GOT3 (cell line): ENCODE results near the gene EEF1A1.

ENCODE experiments used
- DNase-seq: peaks from one replicate; lab custom pipeline; 2025; ENCODE audit warnings: mixed read lengths; lab: John Stamatoyannopoulos, UW

Gene EEF1A1

DNA sequence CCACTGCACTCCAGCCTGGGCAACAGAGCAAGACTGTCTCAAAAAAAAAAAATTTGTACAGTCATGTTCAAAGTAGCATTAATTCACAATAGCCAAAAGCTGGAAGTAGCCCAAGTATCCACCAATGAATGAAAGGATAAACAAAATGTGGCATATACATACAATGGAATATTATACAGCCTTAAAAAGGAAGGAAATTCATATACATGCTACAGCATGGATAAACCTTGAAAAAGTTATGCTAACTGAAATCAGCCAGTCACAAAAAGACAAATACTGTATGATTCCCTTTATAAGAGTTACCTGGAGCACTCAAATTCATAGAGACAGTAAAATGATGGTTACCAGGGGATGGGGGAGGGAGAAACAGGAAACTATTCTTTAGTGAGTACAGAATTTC, 15.7 kb downstream of the EEF1A1 start:
- no peak for DNase-seq

GRCh38 chr6:73504160-73504559, 16.7 kb downstream of the EEF1A1 start:
- no peak for DNase-seq

- no peak for DNase-seq
Measured at GRCh38 chr6:73503027-73503772, 17.6 kb downstream of the EEF1A1 start.

GRCh38 chr6:73497915-73498314, 22.9 kb downstream of the EEF1A1 start:
- DNase-seq = no peak

- no peak for DNase-seq
Measured at GRCh38 chr6:73491377-73491776, 29.5 kb downstream of the EEF1A1 start.

- DNase-seq = no peak
Measured at GRCh38 chr6:73487473-73487872, 33.4 kb downstream of the EEF1A1 start.

DNA sequence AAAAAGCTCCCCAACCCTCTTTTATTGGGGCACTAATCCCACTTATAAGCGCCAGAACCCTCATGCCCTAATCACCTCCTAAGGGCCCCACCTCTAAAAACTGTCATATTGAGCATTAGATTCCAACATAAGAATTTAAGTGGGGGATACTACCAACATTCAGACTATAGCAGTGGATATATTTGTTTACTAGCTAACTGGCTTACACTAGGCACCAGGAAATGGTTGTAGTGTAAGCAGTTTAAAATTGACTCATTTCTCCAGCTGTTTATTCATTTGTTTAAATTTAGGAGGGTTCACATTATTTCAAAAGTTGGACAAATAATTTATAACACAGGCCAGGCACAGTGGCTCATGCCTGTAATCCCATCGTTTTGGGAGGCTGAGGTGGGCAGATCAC, 36.4 kb downstream of the EEF1A1 start:
- no peak for DNase-seq

DNA sequence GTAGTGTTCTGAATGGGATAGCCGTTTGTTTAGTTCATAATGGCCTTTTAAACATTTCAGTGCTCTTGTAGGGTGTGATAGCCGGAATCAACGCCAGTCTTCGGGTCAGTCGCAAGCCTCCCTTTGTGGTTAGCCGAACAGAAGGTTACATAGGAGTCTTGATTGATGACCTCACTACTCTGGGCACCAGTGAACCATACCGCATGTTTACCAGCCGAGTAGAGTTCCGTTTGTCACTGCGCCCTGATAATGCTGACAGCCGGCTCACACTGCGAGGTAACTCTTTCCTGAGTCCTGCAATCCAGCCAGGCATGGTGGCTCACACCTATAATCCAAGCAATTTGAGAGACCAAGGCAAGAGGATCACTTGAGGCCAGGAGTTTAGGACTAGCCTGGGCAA, 38.9 kb downstream of the EEF1A1 start:
- no peak for DNase-seq

- DNase-seq = no peak
Measured at GRCh38 chr6:73477407-73477806, 43.4 kb downstream of the EEF1A1 start.

DNA sequence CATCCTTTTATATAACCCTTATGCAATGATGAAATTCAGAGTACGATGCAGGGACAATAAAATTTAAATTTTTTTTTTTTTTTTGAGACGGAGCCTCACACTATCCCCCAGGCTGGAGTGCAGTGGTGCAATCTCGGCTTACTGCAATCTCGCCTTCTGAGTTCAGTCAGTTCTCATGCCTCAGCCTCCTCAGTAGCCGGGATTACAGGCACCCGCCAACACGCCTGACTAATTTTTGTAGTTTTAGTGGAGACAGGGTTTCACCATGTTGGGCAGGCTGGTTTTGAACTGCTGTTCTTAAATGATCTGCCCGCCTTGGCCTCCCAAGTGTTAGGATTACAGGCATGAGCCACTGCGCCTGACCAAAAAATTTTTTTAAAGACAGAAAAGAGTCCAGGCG, 44.1 kb downstream of the EEF1A1 start:
- DNase-seq = no peak

DNA sequence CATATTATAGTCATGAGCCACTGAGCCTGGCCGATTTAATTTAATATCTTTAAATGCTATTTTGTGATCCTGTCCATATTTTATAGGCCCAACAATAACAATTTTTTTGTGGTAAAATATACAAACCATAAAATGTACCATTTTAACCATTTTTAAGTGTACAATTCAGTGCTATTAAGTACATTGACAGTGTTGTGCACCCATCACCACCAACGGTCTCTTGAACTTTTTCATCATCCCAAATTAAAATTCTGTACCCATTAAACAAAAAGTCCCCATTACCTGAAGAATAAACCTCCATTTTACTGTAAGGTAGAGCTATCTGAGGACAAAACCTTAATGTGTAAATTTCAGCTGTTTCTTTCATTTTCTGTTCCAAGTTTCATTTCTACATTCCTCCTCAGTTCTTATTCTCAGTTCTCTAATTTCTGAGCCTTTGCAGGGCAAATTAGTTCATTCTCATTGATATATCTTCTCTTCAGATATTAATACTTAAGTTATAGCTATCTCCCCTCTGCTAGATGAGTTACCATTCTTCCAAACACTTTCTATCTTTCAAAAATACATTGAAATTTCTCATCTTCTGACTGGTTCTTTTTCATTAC, 49.0 kb downstream of the EEF1A1 start:
- no peak for DNase-seq
